Endothelial cell of umbilical vein (primary cell): Measurements from ENCODE around the gene CRYBB2.

Experiments
- EZH2 ChIP-seq: IDR thresholded peaks from 2 replicates; pipeline ENCODE4 v1.6.1; 2012; ENCODE audit warnings: borderline replicate concordance, low read depth, mild to moderate bottlenecking, moderate library complexity, low read length, inconsistent platforms; ENCODE audit not compliant: severe bottlenecking
- FOS ChIP-seq: IDR thresholded peaks from 2 replicates; pipeline ENCODE4 v1.6.1; 2011; ENCODE audit warnings: mild to moderate bottlenecking, low read length, moderate library complexity, borderline replicate concordance; ENCODE audit not compliant: insufficient read depth
- GATA2 ChIP-seq: IDR thresholded peaks from 2 replicates; pipeline ENCODE4 v1.7.0; 2011; ENCODE audit warnings: low read depth, mild to moderate bottlenecking, moderate library complexity, mixed read lengths, low read length; ENCODE audit not compliant: insufficient read length, insufficient read depth
- JUN ChIP-seq: IDR thresholded peaks from 2 replicates; pipeline ENCODE4 v1.6.1; 2011; ENCODE audit warnings: borderline replicate concordance, low read depth; ENCODE audit not compliant: insufficient read length, insufficient read depth
- MYC ChIP-seq: IDR thresholded peaks from one replicate; pipeline ENCODE4 v1.6.1; 2011; ENCODE audit warnings: mild to moderate bottlenecking, low read depth, low read length
- POLR2A ChIP-seq: IDR thresholded peaks from 2 replicates; pipeline ENCODE4 v1.6.1; 2012; ENCODE audit warnings: low read depth, mild to moderate bottlenecking, control low read depth, low read length
- POLR2AphosphoS5 ChIP-seq: IDR thresholded peaks from 2 replicates; pipeline ENCODE4 v1.6.1; 2012; ENCODE audit warnings: low read depth, mild to moderate bottlenecking, control low read depth, low read length, moderate library complexity; ENCODE audit not compliant: insufficient read depth
- TF ChIP-seq, protein P1 (sequence below), 2 donors: IDR thresholded peaks; 1 replicate in 1 of 2; 2 replicates in 1 of 2; pipeline ENCODE4 v1.5.1; 2011; ENCODE audit warnings: low read length in 2 of 2, mild to moderate bottlenecking in 2 of 2, moderate library complexity in 2 of 2, control low read depth in 1 of 2, inconsistent platforms in 1 of 2, low read depth in 1 of 2; ENCODE audit not compliant: insufficient read depth in 1 of 2; ENCODE audit errors: extremely low read depth in 1 of 2
- TF ChIP-seq, protein P2 (sequence below): IDR thresholded peaks from 2 replicates; pipeline ENCODE4 v1.6.1; 2011; ENCODE audit not compliant: insufficient read depth, insufficient read length

DNA sequence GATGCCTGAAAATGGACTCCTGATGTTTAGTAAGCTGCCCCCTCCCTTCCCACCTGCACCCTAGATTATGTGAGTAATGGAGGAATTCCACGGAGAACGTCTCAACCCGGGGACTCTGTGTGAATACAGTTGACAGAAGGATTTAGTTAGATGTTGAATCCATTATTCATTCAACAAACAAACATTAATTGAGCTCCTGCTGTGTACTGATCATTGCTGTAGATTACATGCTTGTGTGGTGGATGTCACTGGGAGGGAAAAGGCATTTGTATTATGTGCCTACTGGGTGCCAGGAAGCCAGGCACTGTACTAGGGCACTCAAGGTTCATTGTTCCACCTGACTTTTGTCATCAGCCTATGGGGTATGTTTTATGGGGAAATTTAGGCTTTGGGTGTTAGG, 42.6 kb upstream of the CRYBB2 start:
- TF ChIP-seq POLR2AphosphoS5, result no peak
- TF ChIP-seq, protein P1, sequence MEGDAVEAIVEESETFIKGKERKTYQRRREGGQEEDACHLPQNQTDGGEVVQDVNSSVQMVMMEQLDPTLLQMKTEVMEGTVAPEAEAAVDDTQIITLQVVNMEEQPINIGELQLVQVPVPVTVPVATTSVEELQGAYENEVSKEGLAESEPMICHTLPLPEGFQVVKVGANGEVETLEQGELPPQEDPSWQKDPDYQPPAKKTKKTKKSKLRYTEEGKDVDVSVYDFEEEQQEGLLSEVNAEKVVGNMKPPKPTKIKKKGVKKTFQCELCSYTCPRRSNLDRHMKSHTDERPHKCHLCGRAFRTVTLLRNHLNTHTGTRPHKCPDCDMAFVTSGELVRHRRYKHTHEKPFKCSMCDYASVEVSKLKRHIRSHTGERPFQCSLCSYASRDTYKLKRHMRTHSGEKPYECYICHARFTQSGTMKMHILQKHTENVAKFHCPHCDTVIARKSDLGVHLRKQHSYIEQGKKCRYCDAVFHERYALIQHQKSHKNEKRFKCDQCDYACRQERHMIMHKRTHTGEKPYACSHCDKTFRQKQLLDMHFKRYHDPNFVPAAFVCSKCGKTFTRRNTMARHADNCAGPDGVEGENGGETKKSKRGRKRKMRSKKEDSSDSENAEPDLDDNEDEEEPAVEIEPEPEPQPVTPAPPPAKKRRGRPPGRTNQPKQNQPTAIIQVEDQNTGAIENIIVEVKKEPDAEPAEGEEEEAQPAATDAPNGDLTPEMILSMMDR (IDR thresholded peaks at IDR 0.05; ENCODE audit: extremely low read depth in 1 of 2, insufficient read depth in 1 of 2, low read depth in 1 of 2, low read length in 2 of 2), result no peak
- no peak for TF ChIP-seq MYC
- no peak for TF ChIP-seq POLR2A
- TF ChIP-seq EZH2, result no peak
- no peak for TF ChIP-seq GATA2
- TF ChIP-seq, protein P2, sequence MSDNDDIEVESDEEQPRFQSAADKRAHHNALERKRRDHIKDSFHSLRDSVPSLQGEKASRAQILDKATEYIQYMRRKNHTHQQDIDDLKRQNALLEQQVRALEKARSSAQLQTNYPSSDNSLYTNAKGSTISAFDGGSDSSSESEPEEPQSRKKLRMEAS, result no peak
- TF ChIP-seq FOS, result no peak
- TF ChIP-seq JUN, result no peak
